Measurements from ENCODE around the gene SMAP2. TPM values are rescaled to one million over a fixed set of nuclear protein-coding genes. Genes with fewer than 3 reads are reported as not detected.

The SMAP2 gene
- total and polyA plus RNA-seq, 2 of the 4 experiments (the other 2 are of a cell fraction): 30.1 to 31.0 TPM

DNA sequence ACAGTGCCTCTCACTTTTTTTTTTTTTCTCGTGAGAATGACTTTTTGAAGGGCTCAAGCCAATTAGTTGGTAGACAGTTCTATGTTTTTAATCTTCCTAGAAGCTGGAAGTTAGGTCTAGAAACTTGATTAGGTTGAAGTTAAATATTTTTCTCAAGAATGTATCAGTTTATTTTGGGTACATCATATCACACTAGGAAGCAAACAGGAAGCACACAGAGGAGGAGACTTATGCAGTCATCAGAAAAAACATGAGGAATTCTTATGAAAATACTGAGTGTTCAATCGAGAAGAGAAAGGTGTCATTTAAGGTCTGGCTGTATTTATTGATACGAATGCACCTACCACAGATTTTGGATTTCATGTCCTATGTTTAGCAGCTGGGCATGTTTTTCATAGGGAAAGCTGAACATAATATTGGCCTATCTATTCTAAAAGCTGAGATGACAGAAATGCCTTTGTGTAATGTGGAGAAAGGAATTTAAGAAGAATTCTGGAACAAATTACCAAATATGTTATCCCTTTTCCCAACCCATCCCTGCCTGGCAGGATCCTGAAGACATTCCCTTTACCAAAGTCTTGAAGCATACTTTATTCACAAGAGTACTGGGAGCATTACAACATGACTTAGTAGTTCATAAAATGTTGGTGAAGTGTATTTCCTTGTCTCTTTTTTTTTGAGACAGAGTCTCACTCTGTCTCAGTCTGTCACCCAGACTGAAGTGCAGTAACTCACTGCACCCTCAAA, 59.3 kb downstream of the SMAP2 start:
- Histone ChIP-seq H2BK15ac (ENCODE audit: low read depth, low read length) (no peak overlapping the region), H3K4me2 (ENCODE audit: low read depth, low read length) (no peak overlapping the region), H4K5ac (ENCODE audit: low read depth, low read length) (no peak overlapping the region), H3K23ac (ENCODE audit: low read depth, low read length) (no peak overlapping the region), H2BK20ac (ENCODE audit: low read depth, low read length) (no peak overlapping the region), H3K4me3 (ENCODE audit: insufficient read depth, low read depth, low read length) (no peak overlapping the region), H3K56ac (ENCODE audit: extremely low read depth, insufficient read depth, low read length) (no peak overlapping the region), H3K14ac (replicated peaks; ENCODE audit: low read depth, low read length) (no peak overlapping the region), H3K9ac (ENCODE audit: low read depth, low read length) (no peak overlapping the region), H3K18ac (ENCODE audit: low read depth, low read length) (no peak overlapping the region), H4K91ac (ENCODE audit: insufficient read depth, low read depth, low read length) (no peak overlapping the region), H3K27me3 (ENCODE audit: control insufficient read depth, insufficient read depth, low read length) (no peaks in the 10 kb centered on the region), H3K4ac (ENCODE audit: low read depth, low read length) (no peak overlapping the region), H3K36me3 (ENCODE audit: control insufficient read depth, insufficient read depth, low read length) (no peaks in the 10 kb centered on the region), H4K8ac (ENCODE audit: low read depth in 2 of 2, low read length in 2 of 2) (no peak overlapping the region), H2BK5ac (ENCODE audit: low read depth, low read length, poor library complexity, severe bottlenecking) (no peak overlapping the region), H3K4me1 (ENCODE audit: control insufficient read depth, insufficient read depth, low read length) (no peaks in the 10 kb centered on the region), H2AFZ (replicated peaks; ENCODE audit: low read length, poor library complexity) (no peak overlapping the region), H4K20me1 (ENCODE audit: insufficient read depth, low read length) (no peaks in the 10 kb centered on the region), H2BK120ac (ENCODE audit: low read depth, low read length) (no peak overlapping the region), H2AK5ac (ENCODE audit: low read depth, low read length) (no peak overlapping the region), H2AK9ac (replicated peaks; ENCODE audit: low read depth, low read length, poor library complexity) (no peak overlapping the region), H3K79me1 (ENCODE audit: low read depth in 1 of 2, low read length in 2 of 2) (no peaks in the 10 kb centered on the region; a peak in 1 of 4 replicates), H3K27ac (ENCODE audit: insufficient read depth, low read length) (no peak overlapping the region), H3K9me1 (ENCODE audit: insufficient read depth, low read length) (no peaks in the 10 kb centered on the region), H3K9me3 (ENCODE audit: control insufficient read depth, insufficient read depth, low read length) (no peaks in the 10 kb centered on the region)
- WGBS, 2 experiments (ENCODE audit: extremely low coverage in 2 of 2, insufficient read length in 1 of 2): 100% methylated on average over 1 of the region's 3 CpGs; no CpG with 5 or more reads in 1 of the 2 experiments
- TF ChIP-seq CEBPB (IDR thresholded peaks at IDR 0.05; ENCODE audit: low read depth, low read length): no peak
- TF ChIP-seq RFX5 (IDR thresholded peaks at IDR 0.05; ENCODE audit: low read depth, low read length): no peak
- no peak for TF ChIP-seq SMC3 (IDR thresholded peaks at IDR 0.05; ENCODE audit: low read depth, low read length)
- ATAC-seq (ENCODE audit: low read depth) (no peak), DNase-seq (no peak)
- intact Hi-C loops (cut with micrococcal nuclease) (no loop called here), dilution Hi-C loops (cut with HindIII; ENCODE audit: low sequenced_read_pairs, unreplicated experiment) (no loop called here), in situ Hi-C loops (cut with MboI; ENCODE audit: low sequenced_read_pairs) (no loop called here)
- BruUV-seq (replicated peaks): no TSS peak
- ChIA-PET CTCF (interaction anchor here (0.7 kb wide), 1 partner anchor 288 kb away, joined by 3 read pairs; no protein-coding TSS in a partner anchor), POLR2A (ENCODE audit: unreplicated experiment) (no interaction called here)

Measured in IMR-90 (cell line).